Measurements from ENCODE around the gene LRRC4C. TPM values are rescaled to one million over a fixed set of nuclear protein-coding genes. Genes with fewer than 3 reads are reported as not detected.

Gene LRRC4C
- total RNA-seq, 6 experiments from 2014 or later = 0.25 to 0.43 (median 0.27) TPM

- no peak for TF ChIP-seq CTCF (IDR thresholded peaks at IDR 0.05)
- TF ChIP-seq POLR2A (IDR thresholded peaks at IDR 0.05) = no peak
- ATAC-seq (no peak), DNase-seq (no peak)
- Histone ChIP-seq H3K4me3 (no peak overlapping the region), H3K27ac (no peak overlapping the region), H3K4me1 (no peaks in the 10 kb centered on the region), H3K36me3 (no peaks in the 10 kb centered on the region), H3K9me3 (no peaks in the 10 kb centered on the region), H3K27me3 (no peaks in the 10 kb centered on the region)
- no CpG with 5 or more reads among the region's 4 CpGs for WGBS (ENCODE audit: insufficient coverage, low coverage, low lambda C conversion rate, missing lambda C conversion rate)
- intact Hi-C loops (cut with DNase I) = no loop called here
These were observed 713.2 kb downstream of the LRRC4C start for GRCh38 chr11:40746282-40746681.

- Histone ChIP-seq H3K4me1 (peaks cover 0 to 11% (median 5%) of the 10 kb centered on the region in 4 donors), H3K9me3 (no peaks in the 10 kb centered on the region), H3K27ac (peak overlapping the region in 1 of 3 donors; percentile 38), H3K27me3 (no peaks in the 10 kb centered on the region), H3K4me3 (no peak overlapping the region), H3K36me3 (no peaks in the 10 kb centered on the region)
- TF ChIP-seq CTCF (IDR thresholded peaks at IDR 0.05) (no peak), POLR2A (IDR thresholded peaks at IDR 0.05) (no peak)
- DNase-seq (no peak), ATAC-seq (peak in 3 of 4 donors; percentile 33 to 81 (median 63))
- intact Hi-C loops (cut with DNase I) = no loop called here
- 30% methylated on average over 4 of the region's 4 CpGs for WGBS (ENCODE audit: insufficient coverage, low coverage, low lambda C conversion rate, missing lambda C conversion rate)
These were observed 727.3 kb downstream of the LRRC4C start for GRCh38 chr11:40732132-40732531.

- WGBS (ENCODE audit: insufficient coverage, low coverage, low lambda C conversion rate, missing lambda C conversion rate) = 20% methylated on average over 10 of the region's 10 CpGs
- intact Hi-C loops (cut with DNase I) = no loop called here
- Histone ChIP-seq H3K27ac (no peak overlapping the region), H3K36me3 (no peaks in the 10 kb centered on the region), H3K27me3 (no peaks in the 10 kb centered on the region), H3K4me1 (peaks cover 0 to 2% (median 0%) of the 10 kb centered on the region in 4 donors), H3K9me3 (no peaks in the 10 kb centered on the region), H3K4me3 (no peak overlapping the region)
- DNase-seq (peak in 2 of 3 donors; percentile 24 to 63), ATAC-seq (peak; percentile 89 to 96 (median 90))
- TF ChIP-seq POLR2A (IDR thresholded peaks at IDR 0.05) (no peak), CTCF (IDR thresholded peaks at IDR 0.05) (peak; percentile 57 to 66 (median 58))
These were observed 737.2 kb downstream of the LRRC4C start for GRCh38 chr11:40722179-40722795.

GRCh38 chr11:40716344-40717130, 742.9 kb downstream of the LRRC4C start:
- ATAC-seq = peak; percentile 93 to 98 (median 96)
- WGBS (ENCODE audit: insufficient coverage, low coverage, low lambda C conversion rate, missing lambda C conversion rate) = 14% methylated on average over 3 of the region's 3 CpGs

More at GRCh38 chr11:40716344-40717130, 742.9 kb downstream of the LRRC4C start:
- H3K9me3 ChIP-seq = peaks cover 0 to 3% (median 0%) of the 10 kb centered on the region in 4 donors
- peaks cover 0 to 22% (median 9%) of the 10 kb centered on the region in 4 donors for H3K4me1 ChIP-seq
- H3K36me3 ChIP-seq = no peaks in the 10 kb centered on the region
- peak in 1 of 3 donors; percentile 54 for DNase-seq
- no peaks in the 10 kb centered on the region for H3K27me3 ChIP-seq
- intact Hi-C loops (cut with DNase I) = no loop called here
- H3K4me3 ChIP-seq = no peak overlapping the region
- peak overlapping the region; percentile 31 to 88 (median 73) for H3K27ac ChIP-seq
- TF ChIP-seq CTCF (IDR thresholded peaks at IDR 0.05) = no peak
- no peak for TF ChIP-seq POLR2A (IDR thresholded peaks at IDR 0.05)
